HG02973 (cell line): ENCODE data around the gene HAPLN1.
A peak's percentile ranks its signal among the peaks of the same experiment; 100 is the strongest.
"Not testable (repeated sequence)": the region's sequence is repeated elsewhere in the genome, so short reads cannot be mapped to it uniquely, and the experiment has no call there.

Experiments
- ATAC-seq: cut with Tn5 transposase; IDR thresholded peaks from one replicate; pipeline ENCODE4 v1.9.1; 2021; ENCODE audit warnings: moderate library complexity; ENCODE audit not compliant: unreplicated experiment

Gene HAPLN1

GRCh38 chr5:83720836-83721537 lies at the start of gene HAPLN1:
Gene HAPLN1 (minus strand): TSS chr5:83720855. CDS start chr5:83673523, 47,332 bp downstream.
- ATAC-seq, result no peak

- ATAC-seq, result no peak
Observed at GRCh38 chr5:83767409-83767992, 46.8 kb upstream of the HAPLN1 start.

- ATAC-seq, result no peak
Observed at GRCh38 chr5:83764101-83764500, 43.4 kb upstream of the HAPLN1 start.

DNA sequence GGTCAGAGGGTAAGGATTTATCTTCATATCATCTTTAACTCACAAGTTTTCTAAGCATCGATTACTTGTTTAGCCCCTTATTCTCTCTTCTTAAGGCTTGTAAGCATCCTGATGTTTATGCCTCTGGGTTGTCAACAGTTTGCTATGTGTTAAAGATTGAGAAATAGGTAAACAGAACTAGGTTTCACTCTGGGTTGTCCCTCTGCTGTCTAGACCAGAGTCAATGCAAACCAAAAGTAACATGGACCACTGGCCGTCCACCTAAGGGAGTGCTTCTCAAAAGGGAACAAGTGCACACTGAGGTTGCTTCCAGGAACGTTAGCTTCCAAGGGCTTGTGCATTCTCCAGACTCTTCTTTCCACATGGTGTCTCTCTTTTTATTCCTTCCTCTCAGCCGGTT lies 39.9 kb upstream of the HAPLN1 start:
- ATAC-seq, result no peak

- ATAC-seq, result no peak
Observed at GRCh38 chr5:83752700-83753099, 32.0 kb upstream of the HAPLN1 start.

DNA sequence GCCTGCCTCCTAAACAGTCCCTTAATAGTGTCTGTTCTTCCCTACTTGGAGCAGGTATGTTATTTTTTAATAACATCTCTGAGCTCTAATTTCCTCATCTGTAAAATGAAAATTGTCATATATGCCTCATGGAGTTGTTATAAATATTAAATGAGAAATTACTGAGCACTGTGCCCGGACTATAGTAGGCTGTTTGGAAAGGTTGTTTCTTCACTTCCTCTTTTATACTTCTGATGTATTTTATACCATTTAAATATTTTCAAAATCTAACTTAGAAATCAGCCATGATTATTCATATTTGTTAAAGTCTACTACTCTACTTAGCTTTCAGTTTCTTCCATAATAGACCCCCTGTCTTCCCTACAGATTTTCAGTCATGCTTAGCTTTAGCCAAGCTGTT lies 30.5 kb upstream of the HAPLN1 start:
- ATAC-seq, result no peak

DNA sequence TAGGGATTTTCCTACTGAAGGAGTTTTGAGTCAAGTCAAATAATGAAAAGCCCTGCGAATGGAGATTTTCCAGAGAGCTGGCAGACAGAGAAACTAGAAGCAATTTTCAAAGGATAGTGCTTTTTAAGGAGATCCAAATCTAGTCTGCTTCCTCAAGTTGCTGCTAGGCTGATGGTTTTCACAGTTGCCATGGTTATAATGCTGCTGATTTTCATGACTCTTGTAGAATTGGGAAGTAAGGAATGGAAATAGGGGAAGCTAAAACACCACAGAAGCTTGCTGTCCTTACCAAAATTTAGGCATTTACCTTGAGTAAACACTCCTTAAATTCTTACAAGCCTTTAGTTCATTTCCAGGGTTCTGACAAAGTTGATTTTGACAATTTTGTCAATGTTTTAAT lies 30.1 kb upstream of the HAPLN1 start:
- no peak for ATAC-seq

DNA sequence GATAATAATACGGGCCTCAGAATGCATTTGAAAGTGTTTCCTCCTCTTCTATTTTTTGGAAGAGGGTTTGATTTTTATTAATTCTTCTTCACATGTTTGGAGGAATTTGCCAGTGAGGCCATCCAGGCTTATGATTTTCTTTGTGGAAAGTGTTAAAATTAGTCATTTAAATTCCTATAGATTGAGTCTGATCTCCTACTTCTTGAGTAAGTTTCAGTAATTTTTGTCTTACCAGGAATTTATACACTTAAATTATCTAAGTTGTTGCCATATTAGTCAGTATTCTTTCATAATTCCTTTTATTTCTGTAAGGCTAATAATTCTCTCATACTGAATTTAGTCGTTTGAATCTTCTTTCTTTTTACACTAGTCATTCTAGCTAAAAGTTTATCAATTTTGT lies 25.2 kb upstream of the HAPLN1 start:
- no peak for ATAC-seq

DNA sequence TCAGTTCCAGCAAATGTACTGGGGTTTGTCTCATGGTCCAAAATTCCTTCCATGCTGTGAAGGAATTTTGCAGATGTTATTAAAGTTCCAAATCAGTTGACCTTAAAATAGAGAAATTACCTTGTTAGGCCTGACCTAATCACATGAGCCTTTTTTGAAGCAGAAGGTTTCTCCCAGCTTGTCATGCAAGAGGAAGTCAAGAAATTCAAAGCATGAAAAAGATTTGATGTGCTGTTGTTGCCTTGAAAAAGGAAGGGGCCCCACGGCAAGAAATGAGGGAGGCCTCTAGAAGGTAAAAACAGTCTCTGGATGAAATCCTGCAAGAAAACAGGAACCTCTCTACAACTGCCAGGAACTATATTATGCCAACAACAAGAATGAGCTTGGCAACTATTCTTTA lies 24.2 kb upstream of the HAPLN1 start:
- no peak for ATAC-seq

GRCh38 chr5:83742089-83742488 lies 21.4 kb upstream of the HAPLN1 start:
- ATAC-seq, result no peak

GRCh38 chr5:83741571-83741970 lies 20.9 kb upstream of the HAPLN1 start:
- ATAC-seq, result no peak

- peak; percentile 87 for ATAC-seq
Observed at GRCh38 chr5:83740741-83741140, 20.1 kb upstream of the HAPLN1 start.

- not testable (repeated sequence) for ATAC-seq
Observed at GRCh38 chr5:83736169-83736568, 15.5 kb upstream of the HAPLN1 start.

DNA sequence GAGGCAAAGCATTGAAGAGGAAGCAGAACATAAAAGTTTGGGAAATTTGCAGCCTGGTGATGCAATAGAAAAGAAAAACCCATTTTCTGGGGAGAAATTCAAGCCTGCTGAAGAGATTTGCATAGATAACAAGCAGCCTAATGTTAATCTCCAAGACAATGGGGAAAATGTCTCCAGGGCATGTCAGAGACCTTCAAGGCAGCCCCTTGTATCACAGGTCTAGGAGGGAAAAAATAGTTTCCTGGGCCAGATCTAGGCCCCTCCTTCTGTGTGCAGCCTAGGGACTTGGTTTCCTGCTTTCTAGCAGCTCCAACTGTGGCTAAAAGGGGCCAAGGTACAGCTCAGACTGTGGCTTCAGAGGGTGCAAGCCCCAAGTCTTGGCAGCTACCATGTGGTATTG lies 14.4 kb upstream of the HAPLN1 start:
- ATAC-seq, result not testable (repeated sequence)

GRCh38 chr5:83731638-83732037 lies 11.0 kb upstream of the HAPLN1 start:
- ATAC-seq, result no peak

DNA sequence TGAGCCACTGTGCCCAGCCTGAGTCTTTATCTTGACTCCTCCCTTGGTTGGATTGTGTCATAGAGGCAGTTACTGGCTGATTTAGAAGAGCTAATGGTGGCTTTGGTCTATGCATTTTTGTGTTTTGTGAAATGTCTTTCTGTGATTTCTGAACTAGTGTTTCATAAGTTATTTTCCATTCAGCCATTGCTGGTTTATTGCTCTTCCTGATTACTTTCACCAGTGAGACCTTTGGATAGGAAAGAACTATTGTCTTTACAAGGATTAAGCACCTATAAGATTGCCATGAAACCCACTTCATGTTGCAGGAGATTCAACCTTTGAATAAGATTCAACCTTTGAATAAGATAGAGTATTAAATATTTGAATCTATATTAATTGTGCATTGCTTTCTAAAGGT lies 8.7 kb upstream of the HAPLN1 start:
- no peak for ATAC-seq

DNA sequence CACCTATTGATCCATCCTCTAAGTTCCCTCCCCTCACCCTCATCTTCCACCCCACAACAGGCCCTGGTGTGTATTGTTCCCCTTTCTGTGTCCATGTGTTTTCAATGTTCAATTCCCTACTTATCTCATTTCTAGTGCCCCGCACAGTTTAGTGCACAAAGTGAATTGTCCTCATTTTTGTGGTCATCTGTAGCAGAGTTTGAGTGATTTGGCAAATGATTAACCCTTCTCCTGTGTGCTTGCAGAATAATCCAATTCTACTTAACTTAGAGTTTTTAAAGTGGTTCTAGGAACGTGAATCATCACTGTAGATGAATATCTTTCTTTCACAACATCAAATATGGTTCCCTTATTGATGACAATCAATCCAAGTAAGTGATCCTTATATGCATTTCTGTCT lies 6.3 kb upstream of the HAPLN1 start:
- no peak for ATAC-seq

DNA sequence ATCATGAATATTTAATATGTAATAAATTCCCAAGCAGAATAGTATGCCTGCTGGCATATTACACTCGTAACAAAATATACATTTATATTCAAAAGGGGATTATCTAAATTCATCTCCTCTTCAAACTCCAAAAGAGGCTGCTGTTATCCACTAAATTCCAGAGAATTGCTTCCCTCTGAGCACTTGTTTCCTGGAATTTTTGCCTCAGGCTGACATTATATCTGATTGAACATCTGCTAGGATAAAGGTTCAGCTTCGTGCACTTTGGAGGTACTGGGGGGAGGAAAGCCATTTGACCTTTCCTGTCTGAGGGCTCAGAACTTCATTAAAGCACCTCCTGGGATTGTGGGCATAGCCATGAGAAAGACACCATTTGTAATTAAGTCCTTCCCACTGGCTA lies 4.3 kb upstream of the HAPLN1 start:
- ATAC-seq, result no peak

- no peak for ATAC-seq
Observed at GRCh38 chr5:83724001-83724400, 3.3 kb upstream of the HAPLN1 start.

DNA sequence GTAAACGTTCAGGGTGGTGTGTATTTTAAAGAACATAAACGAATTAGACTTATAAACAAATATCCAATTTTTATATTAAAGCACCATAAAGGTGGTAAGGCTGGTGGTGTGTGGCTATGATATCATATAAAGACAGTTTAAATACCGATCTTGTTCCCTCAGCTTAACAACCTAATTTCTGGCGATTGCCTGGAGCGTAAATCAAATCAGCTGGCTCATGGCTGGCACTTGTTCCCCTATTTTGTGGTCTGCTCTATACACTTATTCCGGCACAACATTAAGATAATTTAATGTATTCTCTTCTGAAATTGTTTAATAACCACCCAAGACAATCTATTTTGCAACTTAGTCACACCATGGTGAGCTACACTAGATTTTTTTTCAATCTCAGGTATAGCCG lies 2.4 kb upstream of the HAPLN1 start:
- ATAC-seq, result no peak

DNA sequence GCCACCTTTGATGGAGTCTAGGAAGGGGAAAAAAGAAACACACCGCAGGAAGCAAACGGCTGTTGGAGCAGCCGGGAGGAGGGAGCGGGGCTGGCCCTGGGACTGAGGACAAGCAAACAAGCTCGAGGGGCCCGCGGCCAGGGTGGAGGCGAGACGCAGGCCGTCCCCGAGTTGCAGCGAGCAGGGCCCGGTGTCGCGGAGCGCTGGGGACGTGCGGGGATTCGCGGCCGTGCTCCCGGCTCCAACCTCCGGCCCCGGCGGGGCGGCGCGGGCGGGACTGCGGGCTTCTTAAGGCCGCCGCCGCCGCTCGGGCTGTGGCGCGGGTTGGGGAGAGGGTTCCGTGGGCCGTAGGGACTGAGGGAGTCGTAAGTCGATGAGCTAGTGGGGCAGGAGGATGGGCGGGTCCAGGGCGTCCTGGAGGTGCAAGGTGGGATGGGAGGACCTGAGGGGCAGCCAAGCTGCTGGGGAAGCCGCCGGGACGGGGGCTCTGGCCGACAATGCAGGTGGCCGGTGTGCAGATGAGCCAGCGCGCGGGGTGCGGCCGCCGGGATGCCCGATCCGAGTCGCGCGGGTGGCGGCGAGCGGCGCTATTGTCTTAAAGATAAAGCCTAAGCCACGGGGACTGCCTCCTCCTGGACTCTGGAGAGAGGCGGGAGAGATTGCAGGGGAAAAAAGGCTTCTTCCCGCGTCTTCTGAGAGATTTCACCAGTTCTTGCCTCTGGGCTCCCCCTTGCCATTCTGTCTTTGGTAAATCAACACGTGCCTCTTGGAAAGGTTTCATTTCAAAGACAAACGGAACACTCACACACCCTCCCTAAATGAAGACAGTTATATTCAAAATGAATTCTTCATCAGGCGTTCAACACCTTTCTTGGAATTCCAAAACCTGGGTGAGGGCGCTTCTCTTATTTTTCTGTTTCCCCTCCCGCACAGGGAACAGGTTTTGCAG lies 1.6 kb upstream of the HAPLN1 start:
- peak; percentile 47 for ATAC-seq
